Upper lobe of left lung (tissue), 4 donors: Measurements from ENCODE around the gene KCNMA1.

ENCODE experiments used
- CTCF ChIP-seq, 6 experiments: fragments of 450-650 bp in 4 of 6; fragments of 200-600 bp in 2 of 6; sonication (generic) in 2 of 6; IDR thresholded peaks; one replicate each; pipeline ENCODE4 v1.5.1; 2016 to 2019; ENCODE audit warnings: antibody characterized with exemption in 6 of 6
- POLR2AphosphoS5 ChIP-seq, 2 donors: sonication (generic); formaldehyde crosslinking; IDR thresholded peaks; one replicate each; pipeline ENCODE4 v1.5.1; 2017; ENCODE audit warnings: antibody characterized with exemption in 2 of 2

- TF ChIP-seq POLR2AphosphoS5 (IDR thresholded peaks at IDR 0.05) (no peak), CTCF (IDR thresholded peaks at IDR 0.05) (no peak)
Measured at GRCh38 chr10:77163670-77164348, 473.8 kb downstream of the KCNMA1 start.
